OCI-LY7 (cell line): ENCODE measurements around the gene SAPCD2. TPM values are rescaled to one million over a fixed set of nuclear protein-coding genes. Genes with fewer than 3 reads are reported as not detected.

Experiments used
- BruUV-seq: library from RNA; stranded (reverse); fragments of 400-500 nt; replicated peaks from 2 replicates; lab custom pipeline; 2021; lab: Mats Ljungman, UMichigan
- CTCF ChIA-PET: fragments of 300-600 bp; sonication (Branson Sonifier 250); formaldehyde crosslinking; loops from one replicate; lab custom pipeline; 2022; ENCODE audit warnings: antibody characterized with exemption; ENCODE audit not compliant: unreplicated experiment; lab: Charles Lee
- POLR2A ChIA-PET: fragments of 300-600 bp; sonication (Branson Sonifier 250); formaldehyde crosslinking; loops from one replicate; lab custom pipeline; 2022; ENCODE audit warnings: antibody characterized with exemption; lab: Charles Lee
- DNase-seq: peaks from one replicate; pipeline ENCODE4 v3.0.0-alpha.2; 2015; ENCODE audit warnings: low spot score
- H2AFZ ChIP-seq: fragments of 200-600 bp; sonication (generic), shearing (Covaris generic); 2 replicates; pipeline ENCODE4 v1.6.1; 2014; ENCODE audit warnings: mild to moderate bottlenecking, antibody characterized with exemption, low read length, moderate library complexity
- H3K27ac ChIP-seq: fragments of 200-600 bp; sonication (generic); 2 replicates; pipeline ENCODE4 v1.5.1; 2014; ENCODE audit warnings: mixed run types, low read depth, mild to moderate bottlenecking, moderate library complexity, low read length, inconsistent platforms; ENCODE audit not compliant: poor library complexity, severe bottlenecking
- H3K36me3 ChIP-seq: fragments of 200-600 bp; sonication (generic); 2 replicates; pipeline ENCODE4 v1.6.1; 2014; ENCODE audit warnings: mild to moderate bottlenecking, antibody characterized with exemption, low read length, moderate library complexity, mixed read lengths; ENCODE audit not compliant: insufficient read depth
- H3K4me1 ChIP-seq: fragments of 200-600 bp; sonication (generic); 2 replicates; pipeline ENCODE4 v1.5.1; 2014; ENCODE audit warnings: mild to moderate bottlenecking, low read length; ENCODE audit not compliant: insufficient read depth, poor library complexity, severe bottlenecking
- H3K4me2 ChIP-seq: fragments of 200-600 bp; sonication (generic); 2 replicates; pipeline ENCODE4 v1.6.1; 2014; ENCODE audit warnings: mild to moderate bottlenecking, low read length
- H3K4me3 ChIP-seq: fragments of 200-600 bp; sonication (generic); 2 replicates; pipeline ENCODE4 v1.5.1; 2014; ENCODE audit warnings: mild to moderate bottlenecking, low read depth, low read length; ENCODE audit not compliant: poor library complexity, severe bottlenecking
- H3K79me2 ChIP-seq: fragments of 200-600 bp; sonication (generic); 2 replicates; pipeline ENCODE4 v1.6.1; 2016; ENCODE audit warnings: low read depth, mild to moderate bottlenecking, low read length, moderate library complexity, mixed read lengths; ENCODE audit not compliant: insufficient read depth
- H3K9me2 ChIP-seq: fragments of 200-600 bp; sonication (generic); 2 replicates; pipeline ENCODE4 v1.6.1; 2016; ENCODE audit warnings: mild to moderate bottlenecking, low read length, mixed read lengths; ENCODE audit not compliant: insufficient read depth
- H3K9me3 ChIP-seq: fragments of 200-600 bp; sonication (generic); 2 replicates; pipeline ENCODE4 v1.6.1; 2014; ENCODE audit warnings: mild to moderate bottlenecking, mixed run types, low read length, mixed read lengths
- H4K20me1 ChIP-seq: fragments of 200-600 bp; sonication (generic); 2 replicates; pipeline ENCODE4 v1.6.1; 2014; ENCODE audit warnings: mild to moderate bottlenecking, antibody characterized with exemption, low read length, moderate library complexity, mixed read lengths; ENCODE audit not compliant: insufficient read depth
- CTCF ChIP-seq: fragments of 200-600 bp; sonication (generic); conservative IDR thresholded peaks from 2 replicates; pipeline ENCODE4 v1.5.1; 2014; ENCODE audit warnings: mild to moderate bottlenecking, antibody characterized with exemption, low read length, moderate library complexity, mixed read lengths
- EZH2phosphoT487 ChIP-seq: fragments of 200-600 bp; sonication (generic); IDR thresholded peaks from 2 replicates; pipeline ENCODE4 v1.6.1; 2018; ENCODE audit warnings: low read depth, borderline replicate concordance, mild to moderate bottlenecking, mixed run types, antibody characterized with exemption, low read length, moderate library complexity, mixed read lengths
- intact Hi-C: fragments of 100-400 bp; cut with micrococcal nuclease; formaldehyde crosslinking; loops from one replicate; pipeline ENCODE4 v1.10.0; 2022; ENCODE audit not compliant: unreplicated experiment
- total RNA-seq, 2 experiments: library from RNA; depleted of rRNA in 1 of 2; stranded (reverse); fragments of >200 nt in 1 of 2; shearing (Covaris generic) in 1 of 2; gene quantifications; 2 replicates each; pipeline ENCODE4 v1.2.3, GENCODE V29; 2014 to 2022

The SAPCD2 gene
- total RNA-seq, 2 experiments from 2014 or later, result 57.2 to 74.0 TPM

- Histone ChIP-seq H3K4me1 (peaks cover 24% of the 10 kb centered on the region), H3K36me3 (peaks cover 9% of the 10 kb centered on the region; the same call in 1 of the 2 replicates), H3K4me2 (peak overlapping the region; percentile 86), H3K79me2 (peaks cover 14% of the 10 kb centered on the region; the same call in 1 of the 2 replicates), H2AFZ (no peak overlapping the region), H3K4me3 (peak overlapping the region; percentile 75), H3K9me2 (no peaks in the 10 kb centered on the region), H3K27ac (peak overlapping the region; percentile 57), H4K20me1 (no peaks in the 10 kb centered on the region), H3K9me3 (no peaks in the 10 kb centered on the region)
- ChIA-PET POLR2A (interaction anchor here (0.7 to 3.1 kb wide), 7 partner anchors 15 to 252 kb away, joined by 3 to 13 read pairs (median 4); partner anchors contain the start of genes ABCA2, MAN1B1 and TUBB4B), CTCF (interaction anchor here (0.7 to 0.9 kb wide), 2 partner anchors 23 to 60 kb away, joined by 3 read pairs; no protein-coding TSS in a partner anchor)
- DNase-seq, result peak; percentile 56
- intact Hi-C loops, result loop anchor here (1.0 to 2.0 kb wide), 4 partner anchors 17 to 167 kb away; partner anchors contain the start of genes DPP7, MAN1B1 and RNF224
- no TSS peak for BruUV-seq
- TF ChIP-seq EZH2phosphoT487 (no peak), CTCF (no peak)
These were observed 757 bp downstream of the SAPCD2 start for GRCh38 chr9:137069508-137070091.

- Histone ChIP-seq H3K27ac (peak overlapping the region; percentile 57), H4K20me1 (no peaks in the 10 kb centered on the region), H3K36me3 (peaks cover 17% of the 10 kb centered on the region; the same call in 1 of the 2 replicates), H3K4me2 (peak overlapping the region; percentile 86), H3K4me3 (peak overlapping the region; percentile 75), H3K4me1 (peaks cover 24% of the 10 kb centered on the region), H3K79me2 (peaks cover 14% of the 10 kb centered on the region; the same call in 1 of the 2 replicates), H3K9me3 (no peaks in the 10 kb centered on the region), H2AFZ (no peak overlapping the region), H3K9me2 (no peaks in the 10 kb centered on the region)
- CTCF ChIA-PET, result interaction anchor here (0.5 to 1.3 kb wide), 5 partner anchors 9 to 109 kb away, joined by 3 to 8 read pairs (median 5); partner anchors contain the start of genes MAN1B1 and NPDC1
- TF ChIP-seq CTCF (no peak), EZH2phosphoT487 (no peak)
- POLR2A ChIA-PET, result interaction anchor here (1.0 to 3.1 kb wide), 7 partner anchors 8 to 82 kb away, joined by 4 to 13 read pairs (median 6); partner anchors contain the start of genes ABCA2, MAN1B1 and UAP1L1
- DNase-seq, result no peak
- no TSS peak for BruUV-seq
- intact Hi-C loops, result loop anchor here (2.0 kb wide), 3 partner anchors 46 to 168 kb away; partner anchors contain the start of genes DPP7 and RNF224
These were observed 1.5 kb downstream of the SAPCD2 start for GRCh38 chr9:137068539-137069507.
